ENCODE measurements around the gene MOAP1.

The MOAP1 gene

GRCh38 chr14:93220509-93220908, 35.8 kb upstream of the MOAP1 start:
- H3K4me3 ChIP-seq (ENCODE audit: low read length), result no peak overlapping the region
- no peak for DNase-seq (ENCODE audit: low read depth)
- TF ChIP-seq, protein P1, sequence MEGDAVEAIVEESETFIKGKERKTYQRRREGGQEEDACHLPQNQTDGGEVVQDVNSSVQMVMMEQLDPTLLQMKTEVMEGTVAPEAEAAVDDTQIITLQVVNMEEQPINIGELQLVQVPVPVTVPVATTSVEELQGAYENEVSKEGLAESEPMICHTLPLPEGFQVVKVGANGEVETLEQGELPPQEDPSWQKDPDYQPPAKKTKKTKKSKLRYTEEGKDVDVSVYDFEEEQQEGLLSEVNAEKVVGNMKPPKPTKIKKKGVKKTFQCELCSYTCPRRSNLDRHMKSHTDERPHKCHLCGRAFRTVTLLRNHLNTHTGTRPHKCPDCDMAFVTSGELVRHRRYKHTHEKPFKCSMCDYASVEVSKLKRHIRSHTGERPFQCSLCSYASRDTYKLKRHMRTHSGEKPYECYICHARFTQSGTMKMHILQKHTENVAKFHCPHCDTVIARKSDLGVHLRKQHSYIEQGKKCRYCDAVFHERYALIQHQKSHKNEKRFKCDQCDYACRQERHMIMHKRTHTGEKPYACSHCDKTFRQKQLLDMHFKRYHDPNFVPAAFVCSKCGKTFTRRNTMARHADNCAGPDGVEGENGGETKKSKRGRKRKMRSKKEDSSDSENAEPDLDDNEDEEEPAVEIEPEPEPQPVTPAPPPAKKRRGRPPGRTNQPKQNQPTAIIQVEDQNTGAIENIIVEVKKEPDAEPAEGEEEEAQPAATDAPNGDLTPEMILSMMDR (conservative IDR thresholded peaks at IDR 0.05; ENCODE audit: low read length), result no peak

DNA sequence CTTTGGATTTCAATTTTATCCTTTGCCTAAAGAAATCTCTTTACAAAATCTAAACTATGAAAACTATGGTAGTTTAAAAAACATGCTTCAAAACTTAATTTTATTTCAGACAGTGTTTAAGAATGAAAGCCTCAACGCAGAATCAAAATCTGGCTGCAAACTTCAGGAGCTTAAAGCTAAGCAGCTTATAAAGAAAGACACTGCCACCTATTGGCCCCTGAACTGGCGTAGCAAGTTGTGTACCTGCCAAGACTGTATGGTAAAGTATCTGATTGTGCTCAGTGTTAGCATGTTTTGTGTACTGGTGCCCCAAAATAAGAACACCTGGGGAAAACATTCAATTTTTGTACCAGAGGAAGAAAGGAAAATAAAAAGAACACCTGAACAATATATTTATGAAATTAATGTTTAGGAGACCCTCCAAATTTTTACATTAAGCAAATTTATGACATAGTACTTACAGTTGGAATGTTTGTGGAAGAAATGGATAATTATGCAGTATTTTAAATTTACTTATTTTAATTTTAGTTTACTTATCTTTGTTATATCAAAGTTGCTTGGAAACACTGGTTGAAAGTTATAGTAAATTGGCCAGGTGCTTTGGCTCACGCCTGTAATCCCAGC, 34.5 kb upstream of the MOAP1 start:
- TF ChIP-seq, protein P1 (conservative IDR thresholded peaks at IDR 0.05; ENCODE audit: low read length), result peak; percentile 57
- peak; percentile 67 for DNase-seq (ENCODE audit: low read depth)
- no peak overlapping the region for H3K4me3 ChIP-seq (ENCODE audit: low read length)

DNA sequence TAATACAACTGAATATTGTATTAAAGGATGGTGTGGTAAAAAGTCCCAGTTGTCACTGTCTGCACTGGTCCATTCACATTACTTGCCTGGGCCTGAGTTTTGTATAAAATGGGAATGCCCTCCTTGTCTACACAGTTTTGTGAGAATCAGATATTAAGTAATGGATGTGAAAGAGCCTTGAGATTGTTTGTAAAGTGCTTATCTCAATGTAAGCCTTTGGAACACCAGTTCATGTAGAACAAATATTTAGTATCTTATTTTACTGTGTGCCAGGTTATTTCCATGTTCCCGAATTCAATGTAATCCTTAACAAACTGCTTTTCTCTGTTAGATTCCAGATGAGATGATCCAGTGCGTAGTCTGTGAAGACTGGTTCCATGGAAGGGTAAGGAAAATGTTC, 29.9 kb upstream of the MOAP1 start:
- TF ChIP-seq, protein P1 (conservative IDR thresholded peaks at IDR 0.05; ENCODE audit: low read length), result no peak
- DNase-seq (ENCODE audit: low read depth), result no peak
- H3K4me3 ChIP-seq (ENCODE audit: low read length), result no peak overlapping the region

DNA sequence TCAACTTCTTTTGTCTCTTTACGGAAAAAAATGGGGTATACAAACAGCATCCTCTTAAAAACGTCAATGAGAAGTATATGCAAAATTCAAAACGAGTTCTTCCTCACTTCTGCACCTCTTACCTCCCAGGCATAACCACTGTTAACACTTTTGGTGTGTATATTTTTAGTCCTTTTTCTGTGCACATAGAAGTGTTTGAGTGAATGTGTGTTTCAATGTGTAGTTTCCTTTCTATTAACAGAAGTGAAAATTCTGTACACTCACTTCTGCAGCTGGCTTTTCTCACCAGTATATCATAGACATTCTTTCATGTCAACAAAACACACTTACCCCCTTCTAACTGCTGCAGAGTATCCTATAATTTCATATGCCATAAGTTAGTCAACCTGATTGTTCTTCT, 27.7 kb upstream of the MOAP1 start:
- no peak overlapping the region for H3K4me3 ChIP-seq (ENCODE audit: low read length)
- TF ChIP-seq, protein P1 (conservative IDR thresholded peaks at IDR 0.05; ENCODE audit: low read length), result no peak

DNA sequence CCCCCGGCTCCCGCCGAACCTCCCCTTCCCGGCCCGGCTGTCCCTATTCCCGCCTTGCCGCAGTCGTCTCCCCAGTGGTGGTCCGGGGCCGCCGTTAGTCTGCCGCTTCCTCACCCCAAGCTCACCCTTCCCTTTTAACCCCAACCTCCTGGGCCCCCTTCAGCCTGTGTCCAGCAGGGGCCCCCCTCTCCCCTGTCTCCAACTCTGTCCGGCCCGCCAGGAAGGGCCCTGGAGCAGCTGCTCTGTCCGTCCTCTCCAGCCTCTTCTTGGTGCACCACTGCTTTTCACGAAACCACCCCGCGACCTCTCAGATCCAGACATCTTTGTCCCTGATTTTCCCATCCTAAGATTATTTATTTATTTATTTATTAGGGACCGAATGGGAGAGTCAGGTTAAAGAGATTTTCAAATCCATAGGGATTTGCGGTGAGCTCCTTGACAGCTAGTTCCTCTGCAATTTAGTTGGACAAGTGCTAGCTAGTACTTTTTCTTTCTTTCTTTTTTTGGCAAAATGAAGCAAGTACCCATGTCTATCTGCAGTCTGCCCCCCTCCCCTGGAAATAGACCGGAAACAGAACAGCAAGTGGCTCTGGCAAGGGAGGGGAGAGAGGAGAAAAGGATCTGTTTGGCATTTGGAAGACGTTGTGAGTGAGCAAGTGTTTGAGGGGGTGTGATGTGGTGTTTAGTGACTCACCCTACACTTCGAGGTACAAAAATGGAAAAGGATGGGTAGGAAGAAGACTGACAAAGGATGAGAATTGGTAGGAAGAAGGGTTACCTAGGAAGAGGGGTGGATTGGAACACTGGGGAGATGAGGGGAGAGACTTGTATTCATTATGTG, 23.0 kb upstream of the MOAP1 start:
- DNase-seq (ENCODE audit: low read depth), result peak; percentile 48
- TF ChIP-seq, protein P1 (conservative IDR thresholded peaks at IDR 0.05; ENCODE audit: low read length), result peak; percentile 39
- H3K4me3 ChIP-seq (ENCODE audit: low read length), result peak overlapping the region; percentile 73

More for the DNA sequence above, 27.7 kb upstream of the MOAP1 start:
- DNase-seq (ENCODE audit: low read depth), result no peak

DNA sequence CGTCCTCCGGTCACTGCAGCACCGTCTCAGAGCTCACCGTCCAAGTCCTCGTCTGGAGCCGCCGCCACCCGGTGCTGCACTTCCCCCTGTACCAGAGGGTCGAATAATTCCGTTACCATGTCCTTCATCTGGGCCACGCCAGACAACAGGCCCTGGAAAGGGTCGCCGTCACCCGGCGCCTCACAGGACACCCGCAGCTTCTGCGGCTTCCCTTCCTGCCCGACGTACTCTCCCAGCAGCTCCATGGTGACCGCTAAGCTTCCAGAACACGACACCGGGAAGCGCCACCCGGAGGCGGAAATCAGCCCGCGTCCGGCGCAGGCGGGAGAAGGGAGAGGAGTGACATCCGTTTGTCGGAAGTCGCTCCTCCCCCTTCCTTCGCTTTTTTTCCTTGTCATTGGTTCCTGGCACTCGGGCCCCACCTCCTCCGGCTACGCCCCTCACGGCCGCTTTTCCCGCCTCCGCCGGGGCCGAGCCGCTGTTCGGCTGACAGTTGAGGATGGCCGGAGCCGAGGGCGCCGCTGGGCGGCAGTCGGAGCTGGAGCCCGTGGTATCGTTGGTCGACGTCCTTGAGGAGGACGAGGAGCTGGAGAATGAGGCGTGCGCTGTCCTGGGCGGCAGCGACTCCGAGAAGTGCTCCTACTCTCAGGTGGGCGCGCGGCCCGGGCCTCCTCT, 22.2 kb upstream of the MOAP1 start, which contains the start of the genes GON7 and UBR7:
TSS of gene GON7 (minus strand) at position 273 of the 675 bp plus-strand sequence. CDS start at position 245, 28 bp downstream.
TSS of gene UBR7 (plus strand) at position 464 of the 675 bp plus-strand sequence. CDS start at position 500, 36 bp downstream.
- TF ChIP-seq, protein P1 (conservative IDR thresholded peaks at IDR 0.05; ENCODE audit: low read length), result peak; percentile 34; the same call in 1 of the 2 replicates
- peak within 1 kb of the TSS; percentile 73 for H3K4me3 ChIP-seq (ENCODE audit: low read length)
- peak; percentile 95 for DNase-seq (ENCODE audit: low read depth)

All from AG10803 (cell line).